Measurements from ENCODE around the gene HSH2D.
"Not testable (repeated sequence)": the region's sequence is repeated elsewhere in the genome, so short reads cannot be mapped to it uniquely, and the experiment has no call there.

HSH2D gene, protein sequence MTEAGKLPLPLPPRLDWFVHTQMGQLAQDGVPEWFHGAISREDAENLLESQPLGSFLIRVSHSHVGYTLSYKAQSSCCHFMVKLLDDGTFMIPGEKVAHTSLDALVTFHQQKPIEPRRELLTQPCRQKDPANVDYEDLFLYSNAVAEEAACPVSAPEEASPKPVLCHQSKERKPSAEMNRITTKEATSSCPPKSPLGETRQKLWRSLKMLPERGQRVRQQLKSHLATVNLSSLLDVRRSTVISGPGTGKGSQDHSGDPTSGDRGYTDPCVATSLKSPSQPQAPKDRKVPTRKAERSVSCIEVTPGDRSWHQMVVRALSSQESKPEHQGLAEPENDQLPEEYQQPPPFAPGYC

DNA sequence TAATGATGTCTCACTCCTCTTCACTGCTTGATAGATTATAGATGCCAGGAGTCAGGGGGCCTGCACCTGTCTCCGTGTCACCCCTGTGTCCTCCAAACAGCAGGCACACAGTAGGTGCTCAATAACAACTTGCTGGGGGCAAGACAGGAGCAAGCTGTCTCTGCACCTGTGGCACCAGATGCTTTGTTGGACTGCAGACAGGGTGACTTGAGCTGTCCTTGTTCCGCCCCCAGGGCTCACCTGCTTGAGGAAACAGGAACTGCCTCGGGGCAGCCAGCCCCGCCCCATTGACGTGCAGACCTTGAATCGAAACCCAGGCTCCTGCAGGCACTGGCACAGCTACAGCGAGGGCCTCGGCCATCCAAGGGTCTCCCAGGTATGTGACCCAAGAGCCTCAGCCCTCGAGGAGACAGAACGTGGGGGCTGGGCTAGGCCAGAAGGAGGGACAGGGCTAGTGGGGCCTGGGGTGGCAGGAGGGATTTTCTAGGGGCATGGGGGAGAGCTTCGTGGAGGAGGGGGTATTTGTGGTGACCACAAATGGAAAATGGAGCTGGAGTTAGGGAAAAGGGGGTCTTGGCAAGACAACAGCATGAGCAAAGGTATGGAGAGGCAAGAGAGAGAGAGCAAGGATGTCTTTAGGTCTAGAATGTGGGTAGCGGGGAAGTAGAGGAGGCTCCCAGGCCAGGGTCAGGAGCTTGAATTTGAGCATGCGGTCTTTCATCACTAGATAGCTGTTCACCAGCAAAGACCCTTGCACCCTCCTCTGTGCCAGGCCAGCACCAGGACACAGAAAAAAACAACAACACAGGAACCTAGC, at the start of gene HSH2D:
Gene HSH2D (plus strand): TSS at position 287 of the 817 bp plus-strand sequence. CDS start 5,066 bp downstream, outside the sequence.
- DNase-seq = no peak

DNA sequence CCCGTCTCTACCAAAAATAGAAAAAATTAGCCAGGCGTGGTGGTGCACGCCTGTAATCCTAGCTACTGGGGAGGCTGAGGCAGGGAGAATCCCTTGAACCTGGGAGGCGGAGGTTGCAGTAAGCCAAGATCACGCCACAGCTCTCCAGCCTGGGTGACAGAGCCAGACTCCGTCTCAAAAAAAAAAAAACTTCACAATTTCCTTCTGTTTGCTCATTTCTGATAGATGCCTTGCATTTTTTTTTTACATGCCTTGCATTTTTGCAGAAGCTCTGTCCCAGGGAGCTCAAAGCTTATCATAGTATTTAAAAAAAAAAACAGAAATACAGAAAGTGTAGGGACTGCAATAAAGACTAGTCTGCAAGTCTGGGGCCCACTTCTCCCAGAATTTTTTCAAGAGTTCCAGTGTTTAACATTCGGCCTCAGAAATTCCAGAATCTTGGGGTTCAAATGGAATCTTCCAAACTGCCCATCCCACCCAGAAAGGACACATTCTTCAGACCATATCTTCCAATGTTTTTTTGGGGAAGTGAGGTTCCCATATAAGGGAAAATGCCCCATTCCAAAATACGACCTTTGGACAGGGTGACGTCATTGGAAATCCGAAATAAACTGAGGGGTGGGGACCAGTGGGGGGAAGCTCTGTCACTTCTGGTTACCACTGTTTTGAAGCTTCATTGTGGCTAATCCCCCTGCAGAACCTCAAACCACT, 49.0 kb upstream of the HSH2D start:
- no peak for DNase-seq

DNA sequence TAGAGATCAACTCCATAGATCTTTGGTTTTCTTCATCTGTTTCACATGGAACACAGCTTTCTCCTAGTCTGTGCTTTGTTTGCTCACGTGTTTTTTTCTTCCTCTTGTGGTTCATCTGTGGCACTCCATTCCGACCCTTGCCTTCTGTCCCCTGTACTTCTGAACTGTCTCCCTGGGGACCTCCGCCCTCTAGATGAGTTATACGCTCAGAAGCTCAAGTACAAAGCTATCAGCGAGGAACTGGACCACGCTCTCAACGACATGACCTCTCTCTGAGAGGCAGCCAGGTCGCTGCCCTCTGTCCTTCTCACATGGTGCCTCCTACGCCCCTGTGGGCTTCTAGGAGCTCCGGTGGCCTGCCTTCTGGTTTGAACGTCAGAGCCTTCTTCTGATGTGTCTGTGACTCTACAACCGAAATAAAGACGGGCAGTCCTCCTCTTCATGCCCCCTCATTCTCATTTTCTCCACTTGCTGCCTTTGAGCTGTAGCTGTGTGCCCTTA, 48.4 kb upstream of the HSH2D start:
- no peak for DNase-seq

DNA sequence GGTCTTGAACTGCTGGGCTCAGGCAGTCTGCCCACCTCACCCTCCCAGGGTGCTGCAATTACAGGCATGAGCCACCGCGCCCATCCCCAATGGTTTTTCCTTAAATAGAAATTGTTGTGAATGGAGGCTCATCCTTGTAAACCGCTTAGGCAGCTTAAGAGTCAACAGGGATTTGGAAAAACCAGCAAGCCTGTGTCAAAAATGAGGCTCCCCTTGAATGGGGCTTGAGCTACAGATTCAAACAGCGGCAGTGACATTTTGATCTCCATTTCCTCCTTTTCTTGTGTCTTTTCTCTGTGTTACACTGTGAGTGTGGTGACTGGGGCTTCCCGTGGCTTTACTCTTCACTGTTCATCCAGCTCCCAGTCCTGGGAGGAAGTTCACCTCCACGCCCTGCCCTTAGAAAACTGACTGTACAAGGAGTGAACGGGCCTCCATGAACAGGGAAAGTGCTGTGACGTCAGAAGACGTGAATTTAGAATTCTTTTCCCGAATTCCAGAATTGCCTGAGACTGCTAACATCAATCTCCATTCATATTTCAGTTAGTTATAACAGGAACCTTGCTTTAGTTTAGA, 47.1 kb upstream of the HSH2D start:
- no peak for DNase-seq

DNA sequence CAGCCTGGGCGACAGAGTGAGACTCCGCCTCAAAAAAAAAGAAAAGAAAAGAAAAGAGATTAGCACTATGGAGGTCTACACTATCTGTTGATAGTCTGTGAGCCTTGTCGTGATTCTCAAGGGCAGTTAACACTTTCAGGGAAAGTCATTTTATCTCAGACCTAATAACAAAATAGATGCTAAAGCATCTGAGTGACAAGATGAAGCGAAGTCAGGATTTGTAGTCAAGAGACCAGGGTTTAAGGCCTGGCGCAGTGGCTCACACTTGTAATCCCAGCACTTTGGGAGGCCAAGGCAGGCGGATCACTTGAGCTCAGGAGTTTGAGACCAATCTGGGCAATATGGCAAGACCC, 45.1 kb upstream of the HSH2D start:
- no peak for DNase-seq

DNA sequence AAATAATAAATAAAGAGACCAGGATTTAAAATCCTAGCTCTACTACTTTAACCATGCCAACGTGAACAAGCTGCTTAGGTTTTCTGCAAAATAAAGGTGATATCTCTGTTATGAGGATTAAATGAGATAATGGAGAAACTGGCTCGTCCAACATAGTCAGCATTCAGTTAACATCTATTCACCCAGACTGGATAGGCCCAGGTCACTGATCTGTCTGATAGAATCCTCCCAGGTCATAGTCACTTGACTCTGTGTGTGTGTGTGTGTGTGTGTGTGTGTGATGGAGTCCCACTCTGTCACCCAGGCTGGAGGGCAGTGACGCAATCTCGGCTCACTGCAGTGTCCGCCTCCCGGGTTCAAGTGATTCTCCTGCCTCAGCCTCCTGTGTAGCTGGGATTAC, 44.7 kb upstream of the HSH2D start:
- DNase-seq = no peak

DNA sequence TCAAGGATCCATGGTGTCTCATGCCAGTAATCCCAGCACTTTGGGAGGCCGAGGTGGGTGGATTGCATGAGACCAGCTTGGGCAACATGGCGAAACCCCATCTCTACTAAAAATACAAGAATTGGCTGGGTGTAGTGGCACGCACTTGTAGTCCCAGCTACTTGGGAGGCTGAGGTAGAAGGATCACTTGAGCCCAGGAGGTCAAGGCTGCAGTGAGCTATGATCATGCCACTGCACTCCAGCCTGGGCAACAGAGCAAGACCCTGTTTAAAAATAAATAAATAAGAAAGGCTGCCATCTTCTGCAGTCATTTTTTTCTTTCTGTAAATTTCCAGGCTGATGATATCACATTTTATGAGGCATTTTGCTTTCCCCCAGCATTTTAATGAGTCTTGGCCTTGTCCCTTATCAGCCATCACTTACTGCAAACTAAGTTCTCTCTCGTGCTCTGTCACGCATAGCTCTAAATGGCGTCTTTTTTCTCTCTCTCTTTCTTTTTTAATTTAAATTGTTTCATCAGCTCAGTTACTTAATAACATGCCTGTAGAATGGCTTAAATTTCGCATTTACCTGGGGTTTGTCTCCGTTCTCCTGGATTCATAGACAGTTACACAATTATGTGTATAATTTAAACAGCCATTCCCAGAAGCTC, 44.0 kb upstream of the HSH2D start:
- DNase-seq = not testable (repeated sequence)

DNA sequence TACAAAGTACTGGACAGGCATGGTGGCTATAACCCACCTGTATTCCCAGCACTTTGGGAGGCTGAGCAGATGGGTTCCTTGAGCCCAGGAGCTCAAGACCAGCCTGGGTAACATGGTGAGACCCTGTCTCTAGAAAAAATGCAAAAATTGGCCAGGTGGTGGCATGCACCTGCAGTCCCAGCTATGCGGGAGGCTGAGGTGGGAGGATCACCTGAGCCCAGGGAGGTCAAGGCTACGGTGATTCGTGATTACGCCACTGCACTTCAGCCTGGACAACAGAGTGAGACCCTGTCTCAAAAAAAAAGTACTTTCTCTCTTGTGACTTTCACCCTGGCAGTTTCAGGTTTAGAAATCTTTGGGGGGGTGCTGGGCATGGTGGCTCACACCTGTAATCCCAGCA, 43.0 kb upstream of the HSH2D start:
- no peak for DNase-seq

DNA sequence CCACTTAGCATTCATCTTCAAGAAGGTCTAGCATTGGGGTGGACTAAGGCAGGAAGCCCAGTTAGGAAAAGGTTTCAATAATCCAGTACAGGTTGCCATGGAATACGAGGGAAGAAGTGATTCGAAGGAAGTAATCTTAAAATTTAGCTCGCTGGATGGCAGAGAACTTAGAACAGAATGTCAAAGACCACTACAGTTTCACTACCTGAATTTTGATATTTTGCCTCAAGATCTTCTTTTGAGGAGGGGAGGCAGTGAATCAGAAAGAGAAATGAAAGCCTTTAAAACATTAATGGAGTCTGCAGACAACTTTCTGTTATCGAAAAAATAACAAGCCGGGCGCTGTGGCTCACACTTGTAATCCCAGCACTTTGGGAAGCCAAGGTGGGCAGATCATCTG, 38.8 kb upstream of the HSH2D start:
- no peak for DNase-seq

DNA sequence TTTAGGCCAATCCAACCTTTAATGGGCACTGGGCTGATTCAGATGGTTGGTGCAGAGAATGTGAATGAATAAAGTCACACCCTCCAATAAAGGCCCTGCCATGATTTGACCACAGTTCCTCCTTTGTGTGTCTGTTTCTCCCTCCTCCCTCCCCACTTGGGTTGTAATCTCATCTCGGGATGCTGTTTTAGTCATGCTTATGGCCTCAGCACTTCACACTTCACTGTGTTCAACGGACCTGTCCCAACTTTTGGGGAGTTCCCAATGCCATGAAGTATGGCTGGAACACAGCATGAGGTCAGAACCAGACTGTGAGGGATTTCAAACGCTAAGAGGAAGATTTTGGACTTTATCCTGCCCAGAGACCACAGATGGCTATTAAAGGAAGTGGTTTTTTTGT, 37.4 kb upstream of the HSH2D start:
- DNase-seq = no peak

DNA sequence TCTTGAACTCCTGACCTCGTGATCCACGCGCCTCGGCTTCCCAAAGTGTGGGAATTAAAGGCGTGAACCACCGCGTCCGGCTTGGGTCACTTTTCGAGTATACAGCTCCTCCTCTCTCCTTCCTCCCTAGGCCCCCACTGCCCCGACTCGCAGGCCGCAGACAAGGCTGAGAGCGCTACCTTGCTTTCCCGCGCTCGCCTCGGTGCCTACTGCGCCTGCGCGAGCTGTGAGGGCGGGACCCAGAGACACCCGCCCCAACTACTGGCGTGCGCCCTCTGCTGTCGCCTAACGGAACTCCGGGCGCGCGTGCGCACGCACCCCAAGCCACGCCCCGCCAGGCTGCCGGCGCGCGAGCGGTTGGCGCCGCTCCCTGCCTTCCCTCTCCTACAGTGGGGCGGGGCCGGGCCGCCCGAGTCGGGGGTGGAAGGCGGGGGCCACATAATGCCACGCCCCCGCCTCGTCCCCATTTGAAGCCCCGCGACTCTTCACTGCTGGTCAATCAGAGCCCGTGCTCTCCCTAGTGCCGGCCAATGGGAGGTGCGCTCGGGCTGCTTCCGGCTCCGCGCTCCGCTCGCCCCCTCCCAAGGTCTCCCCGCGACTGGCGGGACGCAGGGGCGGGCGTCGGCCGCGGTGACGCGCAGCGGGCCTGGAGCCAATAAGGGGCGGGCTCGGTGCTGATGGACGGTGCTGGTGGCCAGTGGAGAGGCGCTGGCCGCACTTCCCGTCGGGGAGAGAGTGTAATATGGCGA, 32.2 kb upstream of the HSH2D start, which contains the start of gene RAB8A:
Gene RAB8A (plus strand): TSS at position 730 of the 749 bp plus-strand sequence. CDS start 13 bp downstream, at position 743.
- DNase-seq = peak; percentile 93 to 99

DNA sequence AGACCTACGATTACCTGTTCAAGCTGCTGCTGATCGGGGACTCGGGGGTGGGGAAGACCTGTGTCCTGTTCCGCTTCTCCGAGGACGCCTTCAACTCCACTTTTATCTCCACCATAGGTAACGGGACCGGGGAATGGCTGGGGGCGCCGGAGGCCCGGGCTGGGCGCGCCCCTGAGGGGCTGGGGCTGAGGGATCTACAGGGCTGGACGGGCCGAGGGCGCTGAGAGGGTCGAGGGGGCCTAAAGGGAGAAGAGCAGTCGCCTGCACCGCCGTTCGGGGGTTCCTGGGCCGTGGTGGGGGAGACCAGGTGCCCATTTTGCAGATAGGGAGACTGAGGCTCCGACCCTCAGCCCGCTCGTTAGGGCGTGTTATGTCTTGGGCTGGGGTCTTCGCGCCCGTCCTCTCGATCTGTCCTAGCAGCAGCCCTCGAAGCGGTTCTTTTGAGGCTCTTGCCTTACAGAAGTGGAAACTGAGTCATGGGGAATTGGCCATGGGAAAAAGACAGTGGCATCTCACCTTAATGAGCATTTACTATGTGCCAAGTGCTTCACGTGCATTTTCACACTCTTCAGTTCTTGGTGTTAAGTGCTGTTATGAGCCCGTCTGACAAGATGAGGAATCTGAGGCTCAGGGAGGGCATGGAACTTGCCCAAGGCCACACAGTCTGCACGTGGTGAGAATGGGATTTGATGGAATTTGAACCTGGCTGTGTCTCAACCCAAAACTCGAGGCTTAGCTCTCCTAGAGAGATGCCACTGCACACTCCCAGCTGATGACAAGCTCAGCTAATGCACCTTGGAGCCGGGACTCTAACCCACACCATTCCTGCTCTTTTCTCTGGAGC, 31.4 kb upstream of the HSH2D start:
- DNase-seq = no peak

DNA sequence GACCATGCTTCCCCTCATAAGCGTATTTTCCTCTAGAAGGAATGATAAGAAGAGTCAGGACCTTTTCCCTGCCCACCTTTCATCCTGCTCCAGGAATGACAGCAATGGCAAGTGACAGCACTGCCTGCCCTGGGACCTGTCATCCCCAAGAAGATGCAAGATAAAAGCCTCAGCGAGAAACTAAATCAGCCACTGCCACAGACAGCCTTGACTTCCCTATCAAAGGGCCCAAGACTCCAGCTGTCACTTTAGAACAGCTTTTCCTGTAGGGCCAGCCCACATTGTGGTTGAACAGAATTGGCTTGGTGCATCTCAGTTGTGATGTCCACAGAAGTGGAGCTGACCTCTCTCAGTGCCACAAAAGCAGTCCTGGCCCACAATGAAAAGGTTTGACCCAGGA, 30.7 kb upstream of the HSH2D start:
- DNase-seq = no peak

DNA sequence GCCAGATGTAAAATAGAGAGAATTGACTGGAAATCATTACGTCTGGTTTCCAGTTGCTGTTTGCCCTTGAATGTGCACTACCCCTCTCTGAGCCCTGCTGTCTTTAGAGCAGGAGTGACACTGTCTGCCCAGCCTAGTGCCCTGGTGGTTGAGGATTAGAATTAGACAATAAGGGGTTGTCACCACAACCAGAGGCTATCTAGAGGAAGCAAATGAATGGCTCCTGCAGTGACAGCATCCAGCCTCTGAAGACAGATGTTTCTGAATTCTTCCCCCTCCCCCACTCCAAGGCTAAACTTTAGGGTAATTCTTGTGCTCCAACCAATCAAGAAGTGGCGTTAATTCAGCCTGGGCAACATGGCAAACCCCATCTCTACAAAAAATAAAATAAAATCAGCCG, 29.8 kb upstream of the HSH2D start:
- DNase-seq = no peak

DNA sequence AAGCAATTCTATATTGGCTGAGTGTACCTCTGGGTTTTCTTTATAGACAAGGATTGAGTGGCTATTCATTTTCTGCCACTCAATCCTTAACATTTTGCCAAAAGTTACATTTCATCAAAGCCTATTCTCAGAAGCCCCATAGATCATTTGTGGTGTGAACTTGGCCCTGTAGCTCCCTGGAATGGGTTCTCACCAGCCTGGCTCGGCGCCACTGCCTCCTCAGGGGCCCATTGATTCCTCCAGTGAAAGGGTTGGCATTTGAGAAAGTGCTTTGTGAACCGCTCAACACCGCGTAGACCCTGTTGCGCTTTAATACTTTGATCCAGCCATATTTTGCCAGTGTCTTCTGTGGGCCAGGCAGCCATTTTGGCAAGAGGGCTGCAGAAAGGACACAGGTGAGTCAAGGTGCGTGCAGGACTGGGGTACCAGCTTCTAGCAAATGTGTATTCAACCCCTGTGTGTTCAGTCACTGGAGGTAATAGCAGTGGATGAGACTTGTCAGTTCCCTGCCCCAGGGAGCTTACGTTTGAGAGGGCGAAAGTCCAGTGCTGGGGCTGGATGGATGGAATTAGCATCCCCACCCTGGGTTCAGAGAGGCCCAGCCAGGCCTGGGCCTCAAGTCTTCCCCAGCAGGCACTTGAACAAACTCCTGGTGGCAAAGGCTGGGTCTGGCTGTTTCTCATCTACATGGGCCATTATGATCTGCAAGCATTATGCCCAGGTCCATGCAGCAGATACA, 28.0 kb upstream of the HSH2D start:
- DNase-seq = no peak

DNA sequence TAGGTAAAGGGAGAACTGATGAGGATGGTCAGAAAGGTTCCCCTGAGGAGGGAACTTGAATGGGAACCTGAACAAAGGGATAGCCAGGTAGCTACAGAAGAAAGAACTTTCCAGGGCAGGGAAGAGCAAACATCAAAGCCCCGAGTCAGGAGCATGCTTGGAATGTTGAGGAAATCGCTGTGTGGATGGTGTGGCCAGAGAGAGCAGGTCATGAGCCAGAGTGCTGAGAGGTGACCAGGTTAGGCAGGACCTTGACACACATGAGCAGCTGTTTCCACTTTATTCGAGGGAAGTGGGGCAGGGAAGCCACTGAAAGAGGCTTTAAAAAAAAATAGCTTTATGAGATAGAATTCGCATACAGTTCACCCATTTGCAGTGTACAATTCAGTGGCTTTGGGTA, 27.4 kb upstream of the HSH2D start:
- no peak for DNase-seq

DNA sequence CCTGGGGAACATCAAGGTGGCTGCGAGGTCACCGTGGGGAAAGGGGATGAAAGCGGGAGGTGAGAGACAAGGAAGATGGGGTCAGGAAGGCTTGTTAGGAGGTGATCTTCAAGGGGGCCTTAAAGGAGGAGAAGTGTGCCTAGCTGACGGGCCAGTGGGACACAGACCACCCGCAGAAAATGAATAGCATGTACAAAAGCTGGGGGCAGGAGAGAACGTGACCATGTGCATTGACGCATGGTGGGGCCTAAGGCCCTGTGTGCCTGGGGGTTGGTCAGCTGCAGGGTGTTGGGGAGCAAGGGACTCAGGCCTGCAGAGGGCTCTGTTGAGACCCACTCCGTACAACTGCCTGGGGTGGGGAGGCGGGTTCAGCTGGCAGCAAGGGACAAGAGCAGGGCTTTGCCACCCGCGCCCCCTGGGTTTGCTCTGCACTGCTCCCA, 25.9 kb upstream of the HSH2D start:
- DNase-seq = no peak

DNA sequence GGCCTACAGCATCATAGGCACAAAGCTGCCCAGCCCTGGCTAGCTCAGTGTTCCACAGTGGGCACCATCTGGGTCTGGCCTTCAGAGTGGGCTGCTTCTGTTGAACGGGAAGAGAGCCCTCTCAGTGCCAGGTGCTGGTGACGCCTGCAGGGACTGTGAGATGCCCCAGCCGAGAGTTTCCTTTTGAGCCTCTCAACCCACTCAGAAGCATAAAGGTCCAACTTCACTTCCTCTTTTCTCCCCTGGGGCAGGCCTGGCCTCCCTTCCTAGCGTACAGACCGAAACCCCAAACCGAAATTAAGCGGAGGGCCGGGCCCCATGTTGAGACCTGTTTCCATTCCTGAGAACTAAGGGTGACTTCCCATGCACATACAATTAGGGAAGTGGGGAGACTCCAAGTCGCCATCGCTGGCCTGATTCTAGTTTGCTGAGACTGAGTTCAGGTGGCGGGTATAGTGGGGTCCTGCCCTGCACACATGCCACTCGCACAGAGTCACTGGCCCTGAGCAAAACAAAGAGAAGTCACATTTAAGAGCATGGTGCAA, 24.9 kb upstream of the HSH2D start:
- DNase-seq = no peak

DNA sequence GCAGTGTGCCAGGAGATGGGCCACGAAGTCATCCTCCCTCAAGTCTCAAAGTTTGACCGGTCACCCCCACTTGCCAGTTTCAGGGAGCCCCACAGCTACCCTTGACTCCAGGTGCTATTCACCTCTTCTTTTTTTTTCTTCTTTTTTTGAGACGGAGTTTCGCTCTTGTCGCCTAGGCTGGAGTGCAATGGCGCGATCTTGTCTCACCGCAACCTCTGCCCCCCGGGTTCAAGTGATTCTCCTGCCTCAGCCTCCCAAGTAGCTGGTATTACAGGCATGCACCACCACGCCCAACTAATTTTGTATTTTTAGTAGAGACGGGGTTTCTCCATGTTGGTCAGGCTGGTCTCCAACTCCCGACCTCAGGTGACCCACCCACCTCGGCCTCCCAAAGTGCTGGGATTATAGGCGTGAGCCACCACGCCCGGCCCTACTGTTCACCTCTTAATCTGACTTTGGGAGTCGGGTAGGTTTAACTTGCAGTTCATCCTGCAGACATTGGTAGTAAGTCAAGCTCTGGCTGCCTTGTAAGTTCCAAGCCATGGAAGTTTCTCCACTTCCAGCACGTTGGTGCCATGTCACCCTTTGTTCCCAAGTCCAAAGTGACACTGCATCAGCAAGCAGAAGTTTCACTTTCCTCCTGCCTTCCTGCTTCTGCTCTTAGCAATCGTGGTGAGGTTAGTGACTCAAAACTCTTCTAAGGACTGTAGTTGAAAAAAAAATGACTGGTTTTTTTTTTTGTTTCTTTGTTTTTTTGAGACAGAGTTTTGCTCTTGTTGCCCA, 24.2 kb upstream of the HSH2D start:
- not testable (repeated sequence) for DNase-seq

Data from NCI-H1930 (cell line).